ENCODE data around the gene UQCC3.

- TF ChIP-seq EP300 (IDR thresholded peaks at IDR 0.05) (no peak), CTCF (IDR thresholded peaks at IDR 0.05) (no peak), POLR2A (IDR thresholded peaks at IDR 0.05) (no peak), POLR2AphosphoS5 (IDR thresholded peaks at IDR 0.05) (no peak)
Observed at GRCh38 chr11:62656796-62657429, 14.6 kb upstream of the UQCC3 start.

Data from sigmoid colon (tissue), 4 donors.